SHP77 (cell line): ENCODE data around the gene PLPP1.

ENCODE experiments used
- DNase-seq, 2 experiments: peaks; one replicate each; lab custom pipeline; 2025; lab: John Stamatoyannopoulos, UW

PLPP1 gene

GRCh38 chr5:55534436-55535198 lies at the start of gene PLPP1:
Gene PLPP1 (minus strand): TSS chr5:55534964. CDS start chr5:55534629, 335 bp downstream.
- peak; percentile 78 to 82 for DNase-seq

DNA sequence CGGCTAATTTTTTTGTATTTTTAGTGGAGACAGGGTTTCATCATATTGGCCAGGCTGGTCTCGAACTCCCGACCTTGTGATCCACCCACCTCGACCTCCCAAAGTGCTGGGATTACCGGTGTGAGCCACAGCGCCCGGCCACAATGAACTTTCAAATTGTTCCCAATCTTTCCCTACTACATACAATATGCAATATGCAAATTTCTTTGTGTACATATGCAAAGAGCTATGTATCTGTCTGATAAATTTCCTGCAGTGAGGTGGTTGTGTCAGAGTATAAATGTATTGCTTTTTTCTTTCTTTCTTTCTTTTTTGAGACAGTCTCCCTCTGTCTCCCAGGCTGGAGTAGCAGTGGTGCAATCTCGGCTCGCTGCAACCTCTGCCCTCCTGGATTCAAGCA lies 48.8 kb upstream of the PLPP1 start:
- no peak for DNase-seq

DNA sequence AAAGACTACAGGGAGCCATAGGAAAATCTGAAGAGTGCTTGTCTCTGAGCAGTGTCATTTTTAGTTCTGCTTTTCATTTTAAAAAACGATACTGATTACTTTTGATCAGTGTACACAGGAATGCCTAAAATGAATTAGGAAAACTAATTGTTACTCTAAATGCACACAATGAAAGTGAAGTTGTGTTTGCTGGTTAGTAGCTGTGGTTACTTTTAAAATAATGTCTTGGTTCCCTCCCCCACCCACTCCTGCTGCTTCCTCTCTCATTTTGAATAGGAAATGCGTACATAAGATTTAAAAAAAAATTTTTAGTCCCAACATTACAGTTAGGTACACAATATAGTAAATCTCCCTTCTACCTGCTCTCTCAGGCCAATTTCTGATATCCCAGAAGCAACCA lies 47.5 kb upstream of the PLPP1 start:
- no peak for DNase-seq

- DNase-seq: no peak
Measured at GRCh38 chr5:55580042-55580441, 45.3 kb upstream of the PLPP1 start.

GRCh38 chr5:55578771-55579170 lies 44.0 kb upstream of the PLPP1 start:
- DNase-seq: no peak

DNA sequence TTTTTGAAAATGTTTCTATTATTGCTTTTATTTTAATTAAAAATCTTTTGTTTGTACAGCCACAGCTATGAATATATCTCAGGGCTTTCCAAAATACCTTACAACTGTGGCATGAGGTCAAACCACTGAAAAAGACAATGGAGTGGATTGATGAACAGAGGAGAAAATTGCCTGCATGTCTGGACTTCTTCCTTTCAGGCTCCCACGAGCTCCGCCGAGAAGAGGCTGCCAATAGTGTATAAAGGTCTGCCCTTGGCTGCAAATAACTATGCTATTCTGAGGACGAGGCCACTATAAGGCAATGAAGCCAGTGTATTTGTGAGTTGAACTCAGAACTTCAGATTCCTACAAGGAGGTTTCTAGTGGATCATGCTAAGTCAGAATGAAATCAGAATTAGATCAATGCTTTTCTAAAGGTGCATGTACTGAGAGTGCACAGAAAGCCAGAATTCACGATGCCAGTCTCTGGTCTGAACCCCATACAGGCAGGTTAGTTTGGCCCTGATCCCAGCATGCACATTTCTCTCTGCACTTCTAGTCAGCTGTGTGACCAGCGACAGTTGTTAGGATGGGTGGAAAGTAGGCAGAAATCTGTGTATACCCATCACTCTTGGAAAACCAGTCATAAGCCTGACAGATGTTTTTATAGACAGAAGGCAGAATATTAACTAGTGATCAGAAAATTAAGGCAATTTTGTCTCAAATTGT lies 42.7 kb upstream of the PLPP1 start:
- DNase-seq: no peak

GRCh38 chr5:55576661-55577060 lies 41.9 kb upstream of the PLPP1 start:
- no peak for DNase-seq

DNA sequence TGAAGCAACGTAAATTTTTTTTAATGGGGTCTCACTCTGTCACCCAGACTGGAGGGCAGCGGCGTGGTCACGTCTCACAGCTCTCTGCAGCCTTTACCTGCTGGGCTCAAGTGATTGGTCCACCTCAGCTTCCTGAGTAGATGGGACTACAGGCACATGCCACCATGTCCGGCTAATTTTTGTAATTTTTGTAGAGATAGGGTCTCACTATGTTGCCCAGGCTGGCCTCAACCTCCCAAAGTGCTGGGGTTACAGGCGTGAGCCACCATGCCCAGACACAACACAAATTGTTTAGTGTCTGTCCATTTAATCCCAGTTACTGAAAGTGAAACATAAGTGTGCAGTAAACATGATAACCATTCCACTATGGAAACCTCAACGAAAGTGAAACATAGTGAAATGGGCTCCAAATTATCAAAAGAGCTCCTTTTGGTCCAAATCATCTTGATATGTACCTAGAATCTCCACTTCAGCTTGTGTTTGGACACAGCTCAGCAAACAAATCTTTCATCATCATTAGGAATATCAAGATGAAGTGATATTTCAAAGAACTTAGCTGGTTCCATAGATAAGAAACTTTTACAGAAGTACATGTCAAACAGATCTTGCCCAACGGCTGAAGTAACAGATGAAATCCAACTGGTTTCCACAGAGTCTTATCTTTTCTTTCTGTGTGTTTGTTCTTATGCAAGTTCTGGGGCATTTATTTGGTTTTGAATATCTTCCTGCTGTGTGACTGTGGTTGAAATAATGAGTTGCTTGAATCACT lies 41.2 kb upstream of the PLPP1 start:
- no peak for DNase-seq

DNA sequence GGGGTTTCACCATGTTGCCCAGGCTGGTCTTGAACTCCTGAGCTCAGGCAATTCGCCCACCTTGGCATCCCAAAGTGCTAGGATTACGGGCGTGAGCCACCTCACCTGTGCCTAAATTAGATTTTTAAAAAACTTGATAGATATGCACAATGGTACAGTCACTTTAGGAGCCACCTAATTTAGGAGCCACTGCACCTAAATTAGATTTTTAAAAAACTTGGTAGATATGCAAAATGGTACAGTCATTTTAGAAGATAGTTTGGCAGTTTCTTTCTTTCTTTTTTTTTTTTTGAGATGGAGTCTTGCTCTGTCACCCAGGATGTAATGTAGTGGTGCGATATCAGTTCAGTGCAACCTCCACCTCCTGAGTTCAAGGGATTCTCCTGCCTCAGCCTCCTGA lies 37.8 kb upstream of the PLPP1 start:
- no peak for DNase-seq

- no peak for DNase-seq
Measured at GRCh38 chr5:55572020-55572419, 37.3 kb upstream of the PLPP1 start.

GRCh38 chr5:55570570-55570969 lies 35.8 kb upstream of the PLPP1 start:
- no peak for DNase-seq

GRCh38 chr5:55570026-55570425 lies 35.3 kb upstream of the PLPP1 start:
- DNase-seq: no peak

DNA sequence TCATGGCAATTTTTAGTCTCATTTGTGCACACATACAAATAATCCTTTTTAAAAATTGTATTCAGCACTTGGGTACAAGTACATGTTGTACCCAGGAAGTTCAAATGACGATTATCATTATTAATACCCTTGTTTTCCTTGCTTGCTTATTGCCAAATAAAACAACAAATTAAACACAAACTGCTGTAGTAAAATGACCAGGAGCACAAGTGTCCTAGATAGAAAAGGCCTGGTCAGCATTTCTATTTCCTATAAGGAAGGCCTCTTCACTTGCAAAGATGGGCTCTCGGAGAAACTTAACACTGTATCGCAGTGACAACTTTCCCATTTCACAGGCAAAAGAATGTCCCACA lies 34.7 kb upstream of the PLPP1 start:
- DNase-seq: no peak

DNA sequence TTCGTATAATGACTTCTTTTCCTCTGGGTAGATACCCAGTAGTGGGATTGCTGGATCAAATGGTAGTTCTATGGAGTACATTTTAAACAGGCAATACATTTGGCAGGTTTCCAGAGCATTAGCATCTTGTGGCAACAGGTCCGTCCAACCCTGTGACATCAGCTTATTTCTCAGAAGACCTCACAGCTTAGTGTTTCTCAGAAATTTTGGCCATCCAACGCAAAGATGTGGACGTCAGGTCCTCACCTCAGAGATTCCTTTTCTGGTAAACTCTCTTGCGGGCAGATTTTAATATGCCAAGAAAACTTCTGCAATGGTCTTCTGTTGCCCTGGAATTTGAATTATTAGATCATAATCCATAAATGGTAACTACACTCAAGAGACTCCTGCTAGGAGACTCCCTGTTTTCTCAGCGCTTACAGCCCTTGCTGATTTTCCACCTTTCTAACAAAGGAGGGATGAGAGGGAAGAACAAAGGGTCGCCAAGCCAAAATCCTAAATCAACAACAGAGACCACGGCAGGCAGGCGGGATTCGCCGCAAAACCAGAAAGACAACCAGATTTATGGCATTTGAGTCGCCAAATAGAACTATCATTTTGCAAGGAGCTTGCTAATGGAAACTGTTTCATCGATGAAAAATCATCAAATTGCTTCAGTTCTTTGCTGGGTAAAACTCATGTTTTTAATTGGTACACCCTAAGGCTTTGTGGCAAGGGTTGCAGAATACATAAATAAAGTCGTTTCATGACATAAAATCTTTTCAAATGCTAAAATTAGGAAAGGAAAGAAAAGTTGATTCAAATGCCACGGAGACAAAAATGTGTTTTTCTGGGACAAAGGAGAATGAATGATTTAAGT lies 34.1 kb upstream of the PLPP1 start:
- peak in 1 of 2 experiments; percentile 23 for DNase-seq

- no peak for DNase-seq
Measured at GRCh38 chr5:55564721-55565120, 30.0 kb upstream of the PLPP1 start.

- DNase-seq: no peak
Measured at GRCh38 chr5:55558484-55558883, 23.7 kb upstream of the PLPP1 start.

DNA sequence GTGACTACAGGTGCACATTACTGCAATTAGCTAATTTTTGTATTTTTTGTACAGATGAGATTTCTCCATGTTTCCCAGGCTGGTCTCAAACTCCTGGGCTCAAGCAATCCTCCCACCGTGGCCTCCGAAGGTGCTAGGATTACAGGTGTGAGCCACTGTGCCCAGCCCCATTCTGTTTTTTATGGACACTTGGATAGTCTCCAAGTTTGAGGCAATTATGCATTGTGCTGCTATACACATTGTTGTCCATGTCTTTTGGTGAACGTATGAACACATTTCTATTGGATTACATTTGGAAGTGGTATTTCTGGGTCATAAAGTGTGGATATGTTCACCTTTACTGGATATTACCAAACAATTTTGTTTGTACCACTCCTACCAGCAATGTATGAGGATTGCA lies 22.4 kb upstream of the PLPP1 start:
- no peak for DNase-seq

DNA sequence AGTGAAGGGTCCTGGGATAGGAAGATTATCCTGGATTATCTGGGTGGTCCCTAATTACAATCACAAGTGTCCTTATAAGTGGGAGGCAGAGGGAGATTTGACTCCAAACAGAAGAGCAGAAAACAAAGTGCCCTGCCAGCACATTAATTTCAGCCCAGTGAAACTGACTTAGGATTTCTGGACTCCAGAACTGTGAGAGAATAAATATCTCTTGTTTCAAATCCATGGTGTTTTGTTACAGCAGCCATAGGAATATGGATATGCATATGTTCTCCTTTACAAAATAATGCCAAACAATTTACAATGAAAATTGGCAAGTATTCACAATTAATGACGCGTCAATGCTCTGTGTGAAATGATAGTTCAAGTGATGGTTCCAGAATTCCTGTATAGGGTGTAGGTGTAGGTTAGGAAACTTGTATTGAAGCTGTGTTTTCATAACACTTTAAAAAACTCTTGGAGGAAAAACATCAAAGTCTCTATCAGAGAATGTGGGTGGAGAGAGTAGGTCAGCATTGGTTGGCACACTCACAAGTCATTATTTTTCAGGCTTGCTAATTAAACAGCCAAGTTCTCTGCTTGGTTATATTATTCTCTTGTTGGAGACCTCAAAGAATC lies 19.9 kb upstream of the PLPP1 start:
- DNase-seq: no peak

DNA sequence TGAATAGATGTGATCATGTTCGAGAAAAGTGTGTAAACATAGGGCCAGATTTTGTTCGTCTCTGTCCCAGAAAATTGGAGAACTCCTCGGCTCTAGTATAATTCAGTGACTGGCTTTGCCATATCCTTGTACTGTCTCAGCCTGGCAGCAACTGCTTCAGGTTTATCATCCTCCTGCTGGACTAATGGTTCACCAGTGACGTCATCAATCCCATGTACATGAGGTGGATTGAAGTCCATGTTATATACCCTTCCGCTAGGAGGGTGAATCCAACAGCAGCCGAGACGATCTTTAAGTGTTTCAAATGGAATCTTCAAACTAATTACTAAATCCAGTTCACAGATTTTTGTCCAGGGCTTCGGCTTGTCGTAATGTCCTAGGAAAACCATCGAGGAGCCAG lies 17.1 kb upstream of the PLPP1 start:
- no peak for DNase-seq

DNA sequence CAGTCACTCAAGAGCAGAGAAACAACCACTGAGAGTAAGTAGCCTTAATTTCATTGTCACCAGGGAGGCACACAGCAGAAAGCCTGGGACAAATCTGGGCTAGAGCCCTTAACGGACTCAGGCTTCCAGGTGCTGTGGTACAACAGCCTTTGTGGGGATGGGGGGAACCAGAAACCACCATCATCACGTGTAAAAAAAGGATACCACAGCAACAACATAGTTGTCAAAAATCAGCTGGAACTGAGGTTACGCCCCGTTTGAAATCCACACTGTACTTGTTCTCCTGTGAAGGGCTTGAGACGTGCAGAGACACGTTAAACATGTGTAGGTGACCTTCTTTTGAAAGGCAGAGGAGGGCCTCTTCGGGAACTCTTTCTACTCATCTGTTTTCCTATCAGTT lies 16.6 kb upstream of the PLPP1 start:
- DNase-seq: no peak

DNA sequence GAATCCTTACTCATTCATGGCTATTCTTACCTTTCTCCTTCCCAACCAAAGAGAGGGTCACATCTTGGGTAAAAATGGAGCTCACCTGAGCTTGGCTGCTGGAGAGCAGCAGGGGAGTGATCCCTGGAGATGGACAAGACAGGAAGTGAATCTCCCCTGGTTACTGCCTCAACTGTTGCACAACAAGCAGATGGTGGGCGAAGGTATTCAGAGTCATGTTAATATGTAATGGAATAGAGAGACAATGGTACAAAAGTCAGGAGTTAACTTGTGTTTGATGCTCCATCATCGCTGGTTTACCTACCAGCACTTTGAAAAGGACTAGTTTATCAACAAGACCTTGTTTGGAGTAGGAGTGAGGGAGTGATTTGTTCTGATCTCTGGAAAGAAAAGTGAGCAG lies 13.0 kb upstream of the PLPP1 start:
- DNase-seq: no peak

DNA sequence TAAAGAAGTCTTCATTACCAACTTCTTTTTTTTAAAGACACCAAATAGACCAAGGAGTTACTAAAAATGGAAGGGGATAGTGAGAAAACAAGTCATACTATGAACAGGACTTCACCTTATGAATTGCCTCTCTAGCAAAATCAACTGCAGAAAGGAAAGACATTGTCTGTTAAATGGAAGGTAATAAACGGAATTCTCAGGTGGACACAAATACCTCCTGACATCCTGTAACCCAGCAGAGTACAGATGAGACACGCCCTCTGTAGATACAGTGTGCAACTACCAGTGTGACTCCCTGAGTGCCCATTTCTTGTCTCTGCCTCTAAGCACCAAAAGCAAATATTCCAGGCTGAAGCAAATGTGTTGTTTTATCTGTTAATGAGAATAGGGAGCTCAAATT lies 12.2 kb upstream of the PLPP1 start:
- peak in 1 of 2 experiments; percentile 11 for DNase-seq
